Neural progenitor cell (in vitro differentiated cells): Measurements from ENCODE around the gene TMEM63B. TPM values are rescaled to one million over a fixed set of nuclear protein-coding genes. Genes with fewer than 3 reads are reported as not detected.
"Not testable (repeated sequence)": the region's sequence is repeated elsewhere in the genome, so short reads cannot be mapped to it uniquely, and the experiment has no call there.

Experiments used
- DNase-seq: peaks from one replicate; pipeline ENCODE4 v3.0.0-alpha.2; 2016; ENCODE audit warnings: low spot score
- H2AFZ ChIP-seq: fragments of 200-600 bp; sonication (generic); replicated peaks from 2 replicates; pipeline ENCODE4 v1.6.1; 2016; ENCODE audit warnings: antibody characterized with exemption
- H3F3A ChIP-seq: fragments of 200-600 bp; sonication (generic); 2 replicates; pipeline ENCODE4 v1.6.1; 2016; ENCODE audit warnings: antibody characterized with exemption, low read depth
- H3K27ac ChIP-seq: fragments of 200-600 bp; sonication (generic); 2 replicates; pipeline ENCODE4 v1.5.1; 2016; ENCODE audit warnings: mild to moderate bottlenecking
- H3K27me3 ChIP-seq: fragments of 200-600 bp; sonication (generic); 2 replicates; pipeline ENCODE4 v1.6.1; 2016; ENCODE audit warnings: mild to moderate bottlenecking, moderate library complexity
- H3K36me3 ChIP-seq: fragments of 200-600 bp; sonication (generic); 2 replicates; pipeline ENCODE4 v1.5.1; 2016
- H3K4me1 ChIP-seq: fragments of 200-600 bp; sonication (generic); 2 replicates; pipeline ENCODE4 v1.6.1; 2016; ENCODE audit warnings: mixed run types
- H3K4me2 ChIP-seq: fragments of 200-600 bp; sonication (generic); 2 replicates; pipeline ENCODE4 v1.6.1; 2016
- H3K4me3 ChIP-seq: fragments of 200-600 bp; sonication (generic); 2 replicates; pipeline ENCODE4 v1.5.1; 2016
- H3K79me2 ChIP-seq: fragments of 200-600 bp; sonication (generic); 2 replicates; pipeline ENCODE4 v1.6.1; 2016; ENCODE audit warnings: low read depth
- H3K9ac ChIP-seq: fragments of 200-600 bp; sonication (generic); 2 replicates; pipeline ENCODE4 v1.6.1; 2016
- H3K9me3 ChIP-seq: fragments of 200-600 bp; sonication (generic); 2 replicates; pipeline ENCODE4 v1.5.1; 2016; ENCODE audit warnings: low read depth
- H4K20me1 ChIP-seq: fragments of 200-600 bp; sonication (generic); 2 replicates; pipeline ENCODE4 v1.6.1; 2016; ENCODE audit warnings: low read depth
- H3K27ac Mint-ChIP-seq: 3 replicates; pipeline ENCODE4 v1.8.0; 2021; ENCODE audit warnings: mixed read lengths
- H3K27me3 Mint-ChIP-seq: 2 replicates; pipeline ENCODE4 v1.8.0; 2022; ENCODE audit warnings: low read depth, mild to moderate bottlenecking, inconsistent platforms, moderate library complexity, mixed read lengths; ENCODE audit not compliant: insufficient read depth
- H3K36me3 Mint-ChIP-seq: 3 replicates; pipeline ENCODE4 v1.8.0; 2021; ENCODE audit warnings: mixed read lengths
- H3K4me1 Mint-ChIP-seq: 3 replicates; pipeline ENCODE4 v1.8.0; 2021; ENCODE audit warnings: mixed read lengths
- H3K4me3 Mint-ChIP-seq: 3 replicates; pipeline ENCODE4 v1.8.0; 2021; ENCODE audit warnings: mild to moderate bottlenecking, moderate library complexity, mixed read lengths
- H3K9me3 Mint-ChIP-seq: 3 replicates; pipeline ENCODE4 v1.8.0; 2020; ENCODE audit warnings: mixed read lengths
- CTCF ChIP-seq: fragments of 200-600 bp; sonication (generic); IDR thresholded peaks from 2 replicates; pipeline ENCODE4 v1.5.1; 2017; ENCODE audit warnings: antibody characterized with exemption, mild to moderate bottlenecking
- EZH2 ChIP-seq: fragments of 200-600 bp; sonication (generic); IDR thresholded peaks from 2 replicates; pipeline ENCODE4 v1.6.1; 2017; ENCODE audit warnings: antibody characterized with exemption, mild to moderate bottlenecking, moderate library complexity
- EZH2phosphoT487 ChIP-seq: fragments of 200-600 bp; sonication (generic); IDR thresholded peaks from 2 replicates; pipeline ENCODE4 v1.6.1; 2017; ENCODE audit warnings: antibody characterized with exemption
- total RNA-seq: library from RNA; depleted of rRNA; stranded (reverse); fragments of >200 nt; gene quantifications from 2 replicates; pipeline ENCODE4 v1.2.3, GENCODE V29; 2015; ENCODE audit warnings: low replicate concordance

Gene TMEM63B
- total RNA-seq, 1 donor from 2014 or later, result 25.4 TPM

DNA sequence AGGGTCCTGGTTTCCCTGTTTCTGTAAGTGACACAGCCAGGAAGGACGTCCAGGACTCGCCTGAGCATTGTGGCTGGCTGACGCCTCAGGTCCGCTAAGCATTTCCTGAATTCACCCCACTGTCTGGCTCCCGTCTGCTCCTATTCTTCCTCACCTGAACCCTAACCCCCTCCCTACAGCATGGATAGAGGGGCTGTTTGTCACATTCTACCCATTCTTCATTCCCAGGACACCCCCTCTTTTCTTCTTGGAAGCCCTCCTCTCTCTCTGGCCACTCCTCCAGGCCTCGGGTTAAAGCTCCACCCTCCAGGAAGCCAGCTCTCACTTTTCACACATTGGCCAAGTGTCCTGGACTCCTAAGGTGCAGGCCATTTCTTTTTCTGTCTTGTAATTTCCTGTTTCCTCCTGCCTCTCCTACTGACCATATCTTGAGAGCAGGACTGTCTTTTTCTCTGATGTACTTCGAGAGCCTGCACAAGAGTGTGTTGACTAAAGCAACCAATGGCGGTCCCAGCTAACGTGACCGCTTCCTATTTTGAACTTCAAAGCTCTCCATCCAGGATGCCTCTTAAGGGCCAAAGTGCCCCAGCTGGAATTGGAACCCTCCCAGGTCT, 65.2 kb downstream of the TMEM63B start:
- H3K4me2 ChIP-seq, result peak overlapping the region; percentile 49
- H3K36me3 ChIP-seq, result no peaks in the 10 kb centered on the region
- H3K27me3 ChIP-seq, result no peaks in the 10 kb centered on the region
- H3K79me2 ChIP-seq, result no peaks in the 10 kb centered on the region
- H3K9me3 ChIP-seq, result no peaks in the 10 kb centered on the region
- Mint-ChIP-seq H3K36me3 (no peaks in the 10 kb centered on the region), H3K4me3 (peak overlapping the region; percentile 9), H3K9me3 (no peaks in the 10 kb centered on the region), H3K4me1 (peaks cover 8% of the 10 kb centered on the region), H3K27me3 (peaks cover 13% of the 10 kb centered on the region), H3K27ac (peak overlapping the region; percentile 43)
- peak overlapping the region; percentile 100 for H2AFZ ChIP-seq
- DNase-seq, result peak; percentile 25
- H3K4me1 ChIP-seq, result peaks cover 9% of the 10 kb centered on the region
- peaks cover 12% of the 10 kb centered on the region for H3F3A ChIP-seq
- TF ChIP-seq EZH2 (no peak), EZH2phosphoT487 (no peak), CTCF (no peak)
- H4K20me1 ChIP-seq, result no peaks in the 10 kb centered on the region
- H3K4me3 ChIP-seq, result no peak overlapping the region
- H3K9ac ChIP-seq, result no peak overlapping the region
- H3K27ac ChIP-seq, result no peak overlapping the region

DNA sequence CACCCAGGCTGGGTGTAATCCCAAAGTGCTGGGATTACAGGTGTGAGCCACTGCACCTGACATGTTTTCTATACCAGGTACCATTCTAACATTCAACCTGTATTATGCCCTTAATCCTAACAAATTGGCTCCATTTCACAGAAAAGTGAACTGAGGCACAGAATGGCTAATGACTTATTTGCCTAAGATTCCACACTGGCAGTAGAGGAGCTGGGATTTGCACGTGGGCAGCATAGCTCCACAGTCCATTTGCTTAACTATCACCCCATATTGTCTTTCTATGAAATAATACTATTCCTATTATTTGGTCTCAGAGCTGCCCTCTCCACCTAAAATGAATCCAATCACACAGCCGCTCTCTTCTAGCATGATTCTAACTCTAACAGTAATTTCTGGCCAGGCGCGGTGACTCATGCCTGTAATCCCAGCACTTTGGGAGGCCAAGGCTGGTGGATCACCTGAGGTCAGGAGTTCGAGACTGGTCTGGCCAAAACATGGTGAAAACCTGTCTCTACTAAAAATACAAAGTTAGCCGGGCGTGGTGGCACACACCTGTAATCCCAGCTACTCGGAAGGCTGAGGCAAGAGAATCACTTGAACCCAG, 66.1 kb downstream of the TMEM63B start:
- no peaks in the 10 kb centered on the region for H4K20me1 ChIP-seq
- H3F3A ChIP-seq, result peaks cover 12% of the 10 kb centered on the region
- TF ChIP-seq EZH2 (no peak), CTCF (no peak), EZH2phosphoT487 (no peak)
- no peaks in the 10 kb centered on the region for H3K9me3 ChIP-seq
- H3K9ac ChIP-seq, result no peak overlapping the region
- Mint-ChIP-seq H3K4me1 (peaks cover 8% of the 10 kb centered on the region), H3K36me3 (no peaks in the 10 kb centered on the region), H3K27me3 (peaks cover 13% of the 10 kb centered on the region), H3K27ac (peak overlapping the region; percentile 52), H3K4me3 (no peak overlapping the region), H3K9me3 (no peaks in the 10 kb centered on the region)
- no peak for DNase-seq
- H3K36me3 ChIP-seq, result no peaks in the 10 kb centered on the region
- H3K27ac ChIP-seq, result no peak overlapping the region
- H3K4me3 ChIP-seq, result no peak overlapping the region
- H3K27me3 ChIP-seq, result no peaks in the 10 kb centered on the region
- H2AFZ ChIP-seq, result no peak overlapping the region
- peaks cover 9% of the 10 kb centered on the region for H3K4me1 ChIP-seq
- H3K79me2 ChIP-seq, result no peaks in the 10 kb centered on the region
- no peak overlapping the region for H3K4me2 ChIP-seq

- Histone ChIP-seq H2AFZ (no peak overlapping the region), H3K79me2 (no peaks in the 10 kb centered on the region), H3K27me3 (no peaks in the 10 kb centered on the region), H3K36me3 (no peaks in the 10 kb centered on the region), H4K20me1 (no peaks in the 10 kb centered on the region), H3K4me3 (no peak overlapping the region), H3K4me1 (peaks cover 9% of the 10 kb centered on the region), H3K9me3 (no peaks in the 10 kb centered on the region), H3K27ac (no peak overlapping the region), H3K9ac (no peak overlapping the region), H3F3A (peaks cover 12% of the 10 kb centered on the region), H3K4me2 (no peak overlapping the region)
- no peak for DNase-seq
- no peak overlapping the region for H3K4me3 Mint-ChIP-seq
- TF ChIP-seq CTCF (no peak), EZH2phosphoT487 (no peak), EZH2 (no peak)
- H3K9me3 Mint-ChIP-seq, result no peaks in the 10 kb centered on the region
- H3K36me3 Mint-ChIP-seq, result no peaks in the 10 kb centered on the region
- H3K27ac Mint-ChIP-seq, result peak overlapping the region; percentile 64
- H3K27me3 Mint-ChIP-seq, result peaks cover 13% of the 10 kb centered on the region
- peaks cover 8% of the 10 kb centered on the region for H3K4me1 Mint-ChIP-seq
Measured at GRCh38 chr6:44194326-44194725, 67.0 kb downstream of the TMEM63B start.

DNA sequence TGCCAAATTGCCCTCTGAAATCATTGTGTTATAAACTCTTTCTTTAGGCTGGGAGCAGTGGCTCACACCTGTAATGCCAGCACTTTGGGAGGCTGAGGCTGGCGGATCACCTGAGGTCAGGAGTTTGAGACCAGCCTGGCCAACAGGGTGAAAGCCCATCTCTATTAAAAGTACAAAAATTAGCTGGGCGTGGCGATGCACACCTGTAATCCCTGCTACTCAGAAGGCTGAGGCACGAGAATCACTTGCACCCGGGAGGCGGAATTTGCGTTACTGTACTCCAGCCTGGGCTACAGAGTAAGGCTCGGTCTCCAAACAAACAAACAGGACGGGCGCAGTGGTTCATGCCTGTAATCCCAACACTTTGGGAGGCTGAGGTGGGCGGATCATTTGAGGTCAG, 69.0 kb downstream of the TMEM63B start:
- not testable (repeated sequence) for H3K36me3 Mint-ChIP-seq, H3K9ac ChIP-seq, H3K79me2 ChIP-seq, H3K4me1 ChIP-seq, H3K27ac Mint-ChIP-seq, H3K9me3 Mint-ChIP-seq, DNase-seq, H3K4me2 ChIP-seq, H3K27ac ChIP-seq, H3K9me3 ChIP-seq, H3K4me3 Mint-ChIP-seq, H2AFZ ChIP-seq, H3K4me3 ChIP-seq, H3K27me3 ChIP-seq, H3K36me3 ChIP-seq, H4K20me1 ChIP-seq
- H3K27me3 Mint-ChIP-seq, result peaks cover 16% of the 10 kb centered on the region
- peaks cover 12% of the 10 kb centered on the region for H3F3A ChIP-seq
- peaks cover 15% of the 10 kb centered on the region for H3K4me1 Mint-ChIP-seq
